DOHH2 (cell line): ENCODE data around the gene CPED1.

Source experiments
- H3F3A ChIP-seq: fragments of 200-600 bp; sonication (generic), shearing (Covaris generic); 2 replicates; pipeline ENCODE4 v1.6.0; 2016; ENCODE audit warnings: antibody characterized with exemption, mild to moderate bottlenecking; ENCODE audit not compliant: control insufficient read depth, insufficient read depth
- H3K27ac ChIP-seq: fragments of 200-600 bp; sonication (generic); 2 replicates; pipeline ENCODE4 v1.5.1; 2014; ENCODE audit warnings: low read depth, mild to moderate bottlenecking, low read length, moderate library complexity
- H3K27me3 ChIP-seq: fragments of 200-600 bp; sonication (generic); 2 replicates; pipeline ENCODE4 v1.6.1; 2014; ENCODE audit warnings: mild to moderate bottlenecking, low read length, mixed read lengths; ENCODE audit not compliant: control insufficient read depth
- H3K36me3 ChIP-seq: fragments of 200-600 bp; sonication (generic); 2 replicates; pipeline ENCODE4 v1.6.1; 2014; ENCODE audit warnings: mild to moderate bottlenecking, low read length, moderate library complexity, mixed read lengths; ENCODE audit not compliant: control insufficient read depth
- H3K4me1 ChIP-seq: fragments of 200-600 bp; sonication (generic); 2 replicates; pipeline ENCODE4 v1.6.1; 2014; ENCODE audit warnings: mild to moderate bottlenecking, low read length, mixed read lengths; ENCODE audit not compliant: control insufficient read depth
- H3K4me2 ChIP-seq: fragments of 200-600 bp; sonication (generic); 2 replicates; pipeline ENCODE4 v1.6.0; 2014; ENCODE audit warnings: mild to moderate bottlenecking, low read length, moderate library complexity
- H3K4me3 ChIP-seq: fragments of 200-600 bp; sonication (generic); 2 replicates; pipeline ENCODE4 v1.5.1; 2014; ENCODE audit warnings: mild to moderate bottlenecking, low read length, mixed read lengths
- H3K79me2 ChIP-seq: fragments of 200-600 bp; sonication (generic); 2 replicates; pipeline ENCODE4 v1.6.1; 2014; ENCODE audit warnings: mild to moderate bottlenecking, low read length, mixed read lengths; ENCODE audit not compliant: control insufficient read depth
- H3K9me2 ChIP-seq: fragments of 200-600 bp; sonication (generic); replicated peaks from 2 replicates; pipeline ENCODE4 v1.6.1; 2014; ENCODE audit warnings: mild to moderate bottlenecking, low read length, mixed read lengths; ENCODE audit not compliant: control insufficient read depth
- H3K9me3 ChIP-seq: fragments of 200-600 bp; sonication (generic); 2 replicates; pipeline ENCODE4 v1.6.1; 2014; ENCODE audit warnings: antibody characterized with exemption, low read length, mixed read lengths; ENCODE audit not compliant: control insufficient read depth, insufficient read depth
- H4K20me1 ChIP-seq: fragments of 200-600 bp; sonication (generic); 2 replicates; pipeline ENCODE4 v1.6.0; 2014; ENCODE audit warnings: low read depth, mild to moderate bottlenecking, antibody characterized with exemption, low read length, moderate library complexity; ENCODE audit not compliant: control insufficient read depth, insufficient read depth
- CTCF ChIP-seq: fragments of 200-600 bp; sonication (generic); IDR thresholded peaks from one replicate; pipeline ENCODE4 v1.5.1; 2014; ENCODE audit warnings: antibody characterized with exemption, mild to moderate bottlenecking, low read depth, low read length; ENCODE audit not compliant: poor library complexity, severe bottlenecking
- EZH2phosphoT487 ChIP-seq: fragments of 200-600 bp; sonication (generic); IDR thresholded peaks from 2 replicates; pipeline ENCODE4 v1.6.1; 2017; ENCODE audit warnings: borderline replicate concordance, mild to moderate bottlenecking, antibody characterized with exemption, low read length, moderate library complexity, mixed read lengths

Gene CPED1

GRCh38 chr7:121331574-121331973 is 343.1 kb downstream of the CPED1 start:
- H3K9me2 ChIP-seq = no peaks in the 10 kb centered on the region
- no peak; the same call in 1 of the 2 replicates for TF ChIP-seq EZH2phosphoT487
- no peak for TF ChIP-seq CTCF
- no peak overlapping the region for H3K4me2 ChIP-seq
- H3K36me3 ChIP-seq = no peaks in the 10 kb centered on the region
- no peaks in the 10 kb centered on the region for H4K20me1 ChIP-seq
- no peak overlapping the region for H3K27ac ChIP-seq
- no peaks in the 10 kb centered on the region for H3F3A ChIP-seq
- no peaks in the 10 kb centered on the region for H3K79me2 ChIP-seq
- H3K4me1 ChIP-seq = no peaks in the 10 kb centered on the region; the same call in 1 of the 2 replicates
- no peaks in the 10 kb centered on the region for H3K9me3 ChIP-seq
- H3K4me3 ChIP-seq = no peak overlapping the region
- peaks cover 42% of the 10 kb centered on the region for H3K27me3 ChIP-seq

GRCh38 chr7:121334376-121334775 is 345.9 kb downstream of the CPED1 start:
- Histone ChIP-seq H3K27ac (no peak overlapping the region), H3K9me2 (no peaks in the 10 kb centered on the region), H4K20me1 (no peaks in the 10 kb centered on the region), H3K9me3 (no peaks in the 10 kb centered on the region), H3K4me3 (no peak overlapping the region), H3K79me2 (no peaks in the 10 kb centered on the region), H3K27me3 (peaks cover 28% of the 10 kb centered on the region), H3K4me1 (no peaks in the 10 kb centered on the region; the same call in 1 of the 2 replicates), H3K36me3 (no peaks in the 10 kb centered on the region), H3F3A (no peaks in the 10 kb centered on the region), H3K4me2 (no peak overlapping the region)
- TF ChIP-seq EZH2phosphoT487 (no peak), CTCF (no peak)

DNA sequence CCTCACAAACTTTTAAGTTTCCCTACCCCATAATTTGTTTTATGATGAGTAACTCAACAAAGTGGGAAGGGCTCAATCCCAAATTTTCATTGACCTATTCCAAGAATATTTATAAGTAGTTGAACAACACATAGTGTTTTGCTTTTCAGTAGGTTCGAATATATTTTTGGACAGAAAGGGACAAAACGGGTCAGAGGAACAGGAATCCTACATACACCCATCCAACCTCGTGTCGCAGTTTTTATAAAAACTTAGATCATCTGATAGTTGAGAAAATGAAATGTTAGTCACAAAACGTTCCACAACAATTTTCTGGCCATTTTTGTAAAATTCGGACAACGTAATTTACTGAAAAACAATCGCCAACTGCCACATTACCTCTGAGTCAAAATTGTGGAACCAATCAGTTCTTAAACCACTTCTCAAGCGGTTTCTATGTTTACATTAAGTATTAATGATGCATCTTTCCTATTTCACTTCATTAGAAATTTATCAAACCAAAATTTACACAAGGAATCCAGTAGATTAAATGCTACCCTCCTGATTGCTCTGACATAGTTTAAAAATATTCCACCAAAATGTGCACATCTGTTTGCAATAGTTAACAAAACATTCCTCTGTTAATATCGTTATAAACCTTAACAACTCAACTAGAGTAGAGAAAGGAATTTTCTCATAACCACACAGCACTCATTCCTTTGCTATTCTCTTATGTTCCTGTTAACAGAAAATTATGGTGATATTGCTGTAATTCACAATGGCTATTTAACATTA is 346.6 kb downstream of the CPED1 start:
- Histone ChIP-seq H3K4me2 (no peak overlapping the region), H3K79me2 (no peaks in the 10 kb centered on the region), H3K4me3 (no peak overlapping the region), H3K36me3 (no peaks in the 10 kb centered on the region), H3K9me2 (no peaks in the 10 kb centered on the region), H3K9me3 (no peaks in the 10 kb centered on the region), H3K27me3 (peaks cover 21% of the 10 kb centered on the region), H3K27ac (no peak overlapping the region), H3F3A (no peaks in the 10 kb centered on the region), H4K20me1 (no peaks in the 10 kb centered on the region), H3K4me1 (no peaks in the 10 kb centered on the region)
- TF ChIP-seq EZH2phosphoT487 (no peak), CTCF (no peak)
